Occipital lobe (tissue), 2 donors: Measurements from ENCODE around the gene TMEM185B. TPM values are rescaled to one million over a fixed set of nuclear protein-coding genes. Genes with fewer than 3 reads are reported as not detected.
A peak's percentile ranks its signal among the peaks of the same experiment; 100 is the strongest.
"Not testable (repeated sequence)": the region's sequence is repeated elsewhere in the genome, so short reads cannot be mapped to it uniquely, and the experiment has no call there.

ENCODE experiments used
- DNase-seq: peaks from one replicate; lab custom pipeline; 2025; lab: John Stamatoyannopoulos, UW
- total RNA-seq: library from RNA; depleted of rRNA; stranded (reverse); fragments of >200 nt; gene quantifications from one replicate; pipeline ENCODE4 v1.2.3, GENCODE V29; 2014

The TMEM185B gene
- total RNA-seq = 18.6 TPM

- DNase-seq = peak; percentile 81
Measured at GRCh38 chr2:120223034-120223912, at the start of gene TMEM185B. Gene TMEM185B, minus strand, starts transcription at chr2:120223400. Its CDS starts 424 bp downstream, at chr2:120222976.

GRCh38 chr2:120271711-120272379 lies 48.6 kb upstream of the TMEM185B start:
- no peak for DNase-seq

GRCh38 chr2:120269816-120270215 lies 46.6 kb upstream of the TMEM185B start:
- DNase-seq = no peak

GRCh38 chr2:120269076-120269744 lies 46.0 kb upstream of the TMEM185B start:
- no peak for DNase-seq

DNA sequence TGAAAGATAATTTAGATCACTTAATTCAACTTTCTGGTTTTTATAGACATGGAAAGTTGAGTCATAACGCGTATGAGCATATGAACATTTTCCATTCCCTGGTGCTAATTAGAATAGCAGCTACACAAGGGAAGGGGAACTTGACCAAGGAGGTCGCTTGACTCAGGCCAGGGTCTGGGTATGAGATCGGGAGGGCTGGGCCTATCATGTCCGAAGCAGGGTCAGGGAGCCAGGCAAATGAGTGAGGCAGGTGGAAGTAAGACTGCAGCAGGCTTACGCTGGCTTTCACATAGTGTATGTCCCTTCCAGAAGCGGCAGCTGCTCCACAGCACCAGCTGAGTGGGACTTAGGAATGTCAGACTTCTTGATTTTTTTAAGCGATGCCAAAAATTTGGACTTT lies 44.1 kb upstream of the TMEM185B start:
- DNase-seq = no peak

DNA sequence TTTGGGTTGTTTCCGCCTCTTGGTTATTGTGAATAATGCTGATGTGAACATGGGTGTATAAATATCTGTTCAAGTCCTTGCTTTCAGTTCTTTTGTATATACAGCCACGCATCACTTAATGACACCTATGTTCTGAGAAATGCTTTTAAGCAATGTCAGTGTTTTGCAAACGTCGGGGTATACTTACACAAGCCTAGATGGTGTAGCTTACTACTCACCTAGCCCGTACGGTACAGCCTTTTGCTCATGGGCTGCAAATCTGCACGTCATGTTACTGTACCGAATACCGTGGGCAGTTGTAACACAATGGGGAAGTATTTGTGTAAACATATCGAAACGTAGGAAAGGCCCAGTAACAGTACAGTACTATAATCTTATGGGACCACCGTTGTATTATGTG lies 41.8 kb upstream of the TMEM185B start:
- DNase-seq = no peak

- no peak for DNase-seq
Measured at GRCh38 chr2:120262761-120263428, 39.7 kb upstream of the TMEM185B start.

DNA sequence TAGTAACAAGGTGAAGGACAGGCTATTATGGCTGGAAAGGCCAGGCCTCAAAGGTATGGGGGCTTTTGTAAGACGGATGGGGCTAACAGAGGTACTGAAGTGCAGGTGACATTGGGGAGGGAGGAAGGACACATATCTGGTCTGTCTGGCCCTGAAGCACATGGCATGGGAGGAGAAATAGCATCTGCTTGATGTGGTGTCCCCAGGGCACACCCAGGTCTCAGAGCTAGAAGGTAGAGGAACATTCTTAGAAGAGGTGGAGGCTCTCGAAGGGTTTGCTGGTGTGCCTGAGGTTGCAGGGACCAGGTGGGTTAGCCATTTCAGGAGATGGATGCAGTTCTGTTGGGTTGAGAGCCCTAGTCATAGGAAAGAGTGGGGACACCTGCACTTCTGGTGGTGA lies 39.0 kb upstream of the TMEM185B start:
- no peak for DNase-seq

DNA sequence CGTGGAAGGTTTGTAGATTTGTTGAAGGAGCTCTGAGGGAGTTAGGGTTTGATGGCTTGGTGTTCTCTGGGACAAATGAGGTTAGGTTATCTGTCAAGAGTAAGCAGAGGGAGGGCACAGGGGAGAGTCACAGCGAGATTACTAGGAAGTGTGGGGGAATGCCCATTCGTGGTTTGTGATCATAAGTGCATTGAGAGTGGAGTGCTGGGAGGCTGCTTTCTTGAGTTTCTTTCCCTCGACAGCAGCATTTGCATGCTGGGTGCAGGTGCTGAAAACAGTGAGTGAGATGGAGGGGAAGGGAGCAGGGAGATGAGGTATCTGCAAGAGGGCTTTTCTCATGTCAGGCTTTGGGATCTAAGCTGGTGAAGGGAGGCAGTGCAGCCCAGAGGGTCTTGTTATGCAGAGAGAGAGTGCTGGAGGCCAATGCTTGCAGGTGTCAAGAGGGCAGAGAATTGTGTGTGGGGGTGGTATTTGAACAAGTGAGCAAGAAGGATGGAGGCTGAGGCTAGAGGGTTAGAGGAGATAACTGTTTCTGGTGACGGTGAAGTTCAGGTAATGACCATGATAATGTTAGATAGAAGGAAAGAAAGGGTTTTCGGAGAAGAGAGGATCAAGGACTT lies 38.3 kb upstream of the TMEM185B start:
- DNase-seq = no peak

DNA sequence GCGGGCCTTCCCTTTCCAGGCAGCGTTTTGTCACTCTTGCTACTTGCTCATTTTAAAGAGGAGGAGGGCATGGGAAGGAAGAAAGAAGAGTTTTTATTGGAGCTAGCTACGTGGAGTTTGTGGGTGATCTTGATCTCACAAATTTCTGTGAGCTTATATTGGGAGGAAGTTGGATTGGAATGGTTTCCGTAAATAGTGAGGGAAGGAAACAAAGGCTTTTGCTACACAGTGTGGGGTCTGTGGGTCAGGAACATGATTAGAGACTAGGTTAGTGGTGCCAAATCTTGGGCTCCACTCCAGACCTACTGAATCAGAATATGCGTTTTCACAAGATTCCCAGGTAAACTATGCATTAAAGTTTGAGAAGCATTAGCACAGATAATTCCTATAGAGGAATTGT lies 37.5 kb upstream of the TMEM185B start:
- no peak for DNase-seq

GRCh38 chr2:120259939-120260338 lies 36.7 kb upstream of the TMEM185B start:
- not testable (repeated sequence) for DNase-seq

GRCh38 chr2:120258196-120258595 lies 35.0 kb upstream of the TMEM185B start:
- no peak for DNase-seq

DNA sequence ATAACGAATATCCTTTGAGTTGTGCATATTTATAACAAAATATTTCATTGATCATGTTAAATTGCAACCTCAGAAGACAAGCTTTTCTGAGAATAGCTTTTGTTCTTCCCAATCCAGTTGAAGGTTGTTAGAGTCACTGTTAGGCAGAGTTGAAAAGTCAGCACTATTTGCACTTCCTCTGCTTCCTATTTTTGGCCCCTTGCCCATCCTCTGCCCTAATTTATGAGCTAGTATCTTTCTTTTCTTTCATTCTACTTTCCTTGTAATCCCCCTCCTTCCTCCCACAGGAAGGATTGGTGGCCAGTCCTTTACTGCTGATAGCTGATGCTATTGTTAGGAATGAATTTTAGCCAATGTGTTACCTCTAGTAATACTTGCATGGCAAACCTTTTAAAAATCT lies 34.3 kb upstream of the TMEM185B start:
- no peak for DNase-seq

DNA sequence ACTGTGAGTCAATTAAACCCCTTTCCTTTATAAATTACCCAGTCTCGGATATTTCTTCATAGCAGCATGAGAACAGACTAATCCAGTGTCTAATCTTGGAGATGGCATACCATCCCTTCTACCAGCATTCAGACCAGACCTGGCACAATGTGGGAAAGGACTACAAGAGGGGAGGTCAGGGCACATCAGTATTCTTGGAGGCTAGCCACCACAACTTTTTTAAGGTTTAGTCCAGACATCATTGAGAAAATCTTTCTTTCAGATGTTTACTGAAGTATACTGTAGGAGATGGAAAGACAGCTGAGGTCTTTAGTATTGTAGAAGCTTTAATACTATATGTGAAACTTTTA lies 33.4 kb upstream of the TMEM185B start:
- no peak for DNase-seq

GRCh38 chr2:120255986-120256650 lies 32.9 kb upstream of the TMEM185B start:
- DNase-seq = no peak

DNA sequence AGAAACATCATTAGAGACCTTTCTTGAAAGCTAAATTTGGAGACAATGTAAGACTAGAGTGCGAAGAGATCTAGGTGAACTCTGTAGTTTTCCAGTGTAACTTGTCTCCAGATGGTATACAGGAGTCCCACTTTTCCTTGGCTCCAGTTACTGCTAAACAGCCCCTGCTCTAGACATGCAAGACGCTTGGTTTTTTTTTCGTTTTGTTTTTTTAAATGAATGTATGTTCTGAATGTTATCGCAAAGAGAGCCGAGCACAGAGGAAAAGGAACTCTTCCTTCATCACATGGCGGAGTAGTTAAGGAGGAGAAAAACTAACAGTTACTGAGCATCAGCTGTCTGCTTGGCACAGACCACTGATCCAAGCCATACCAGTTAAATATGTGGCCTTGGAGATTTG lies 31.9 kb upstream of the TMEM185B start:
- DNase-seq = no peak

GRCh38 chr2:120254178-120254577 lies 31.0 kb upstream of the TMEM185B start:
- DNase-seq = no peak

- DNase-seq = peak; percentile 67
Measured at GRCh38 chr2:120253021-120253882, 30.1 kb upstream of the TMEM185B start.

DNA sequence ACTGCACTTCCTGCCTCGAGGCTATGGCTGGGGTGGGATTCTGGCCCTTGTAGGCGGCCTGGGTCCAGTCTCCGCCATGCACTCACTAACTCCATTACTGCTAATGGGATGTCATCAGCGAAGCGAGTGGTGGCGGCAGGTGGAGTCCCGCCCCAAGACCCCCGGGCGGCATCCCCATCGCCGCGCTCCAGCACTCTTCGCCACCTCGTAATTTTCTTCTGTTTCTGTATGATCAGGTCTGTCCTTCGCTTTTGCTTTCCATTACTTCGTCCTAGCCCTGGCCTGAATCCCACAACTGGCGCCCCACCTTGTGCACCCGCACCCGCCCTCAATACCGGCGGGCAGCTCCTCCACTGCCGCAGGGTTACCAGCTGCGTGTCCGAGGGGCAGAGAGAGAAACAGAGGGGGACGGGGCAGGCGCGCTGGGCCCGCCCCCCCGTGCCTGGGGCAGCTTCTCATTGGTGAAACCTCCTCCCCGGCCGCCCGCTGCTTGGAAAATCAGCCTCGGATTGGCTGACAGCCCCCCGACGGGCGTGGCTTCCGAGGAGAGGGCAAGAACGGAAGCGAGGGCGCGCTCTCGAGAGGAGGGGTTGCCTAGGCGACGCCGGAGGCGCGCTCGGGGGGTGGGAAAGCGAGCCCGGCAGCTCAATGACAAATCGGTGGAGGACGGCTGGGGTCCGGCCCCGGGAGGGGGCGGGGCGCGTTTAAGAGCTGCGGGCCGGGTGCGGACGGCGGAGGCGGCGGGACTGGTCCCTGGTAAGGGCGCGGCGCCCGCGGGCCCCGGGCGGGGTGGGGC lies 29.2 kb upstream of the TMEM185B start, which contains the start of gene RALB:
RALB (plus strand) TSS at position 628 of the 796 bp plus-strand sequence. CDS start 25,813 bp downstream, outside the sequence.
- DNase-seq = peak; percentile 99
